GM12878 (cell line): ENCODE data around the gene STXBP2. TPM values are rescaled to one million over a fixed set of nuclear protein-coding genes. Genes with fewer than 3 reads are reported as not detected.

Experiments
- CUX1 ChIP-seq: IDR thresholded peaks from 2 replicates; pipeline ENCODE4 v1.6.1; 2012; ENCODE audit warnings: improper control_type of control experiment, low read depth, low read length; ENCODE audit not compliant: insufficient replicate concordance
- E4F1 ChIP-seq: fragments of 450-650 bp; IDR thresholded peaks from 2 replicates; pipeline ENCODE4 v1.6.1; 2018; ENCODE audit warnings: borderline replicate concordance, mild to moderate bottlenecking; ENCODE audit not compliant: partially characterized antibody
- EZH2 ChIP-seq: IDR thresholded peaks from 2 replicates; pipeline ENCODE4 v1.6.1; 2012; ENCODE audit warnings: low read depth, mild to moderate bottlenecking, control low read depth, inconsistent platforms, low read length, borderline replicate concordance; ENCODE audit not compliant: control insufficient read depth
- MLLT1 ChIP-seq: fragments of 450-650 bp; IDR thresholded peaks from 2 replicates; pipeline ENCODE4 v1.6.1; 2016; ENCODE audit warnings: mild to moderate bottlenecking
- NBN ChIP-seq: fragments of 450-650 bp; IDR thresholded peaks from 2 replicates; pipeline ENCODE4 v1.6.1; 2016
- NR2C1 ChIP-seq: fragments of 450-650 bp; IDR thresholded peaks from 2 replicates; pipeline ENCODE4 v1.6.1; 2017; ENCODE audit warnings: antibody characterized with exemption, mild to moderate bottlenecking, moderate library complexity
- SP1 ChIP-seq: IDR thresholded peaks from one replicate; pipeline ENCODE4 v1.6.1; 2011; ENCODE audit warnings: low read depth, low read length
- STAT3 ChIP-seq: IDR thresholded peaks from 2 replicates; pipeline ENCODE4 v1.6.1; 2011; ENCODE audit warnings: low read depth, low read length, improper control_type of control experiment
- TBL1XR1 ChIP-seq: IDR thresholded peaks from 2 replicates; pipeline ENCODE4 v1.6.1; 2012; ENCODE audit warnings: low read depth, low read length, improper control_type of control experiment
- WRNIP1 ChIP-seq: IDR thresholded peaks from 2 replicates; pipeline ENCODE4 v1.6.1; 2011; ENCODE audit warnings: low read depth, low read length, improper control_type of control experiment, borderline replicate concordance
- ZBTB11 ChIP-seq: fragments of 450-650 bp; formaldehyde crosslinking; IDR thresholded peaks from 2 replicates; pipeline ENCODE4 v1.5.0; 2022; ENCODE audit warnings: mild to moderate bottlenecking, missing genetic modification characterization
- ZBTB4 ChIP-seq: fragments of 450-650 bp; formaldehyde crosslinking; IDR thresholded peaks from 2 replicates; pipeline ENCODE4 v1.4.0; 2022; ENCODE audit warnings: mild to moderate bottlenecking, moderate library complexity
- polyA plus RNA-seq, 11 experiments: library from polyadenylated mRNA; depleted of rRNA in 4 of 11; unstranded in 6 of 11; stranded (reverse) in 5 of 11; fragments of >200 nt; fragmentation: Nextera tagmentation in 4 of 11; fragmentation: Illumina TruSeq in 1 of 11; extraction: Ambion mirVana in 4 of 11; extraction: Trizol in 1 of 11; gene quantifications; 1 replicate in 1 of 11; 2 replicates in 10 of 11; pipeline versions ENCODE4 v1.2.1 to v1.2.3, GENCODE V29; 2011 to 2016; ENCODE audit warnings: inconsistent platforms in 2 of 11, missing spikeins in 2 of 11, low read depth in 1 of 11
- total RNA-seq, 4 experiments: library from RNA; depleted of rRNA in 3 of 4; stranded (reverse); fragments of >200 nt in 3 of 4; fragmentation: Illumina TruSeq in 1 of 4; extraction: Trizol in 1 of 4; gene quantifications; 2 replicates each; pipeline versions ENCODE4 v1.2.1 to v1.2.3, GENCODE V29; 2013 to 2021

Gene STXBP2
- total and polyA plus RNA-seq, 10 of the 15 experiments (the other 5 are each of a cell fraction or from before 2014, with no cell fraction given), result 2.6 to 111 (median 61.4) TPM

GRCh38 chr19:7680606-7681339 is 43.9 kb downstream of the STXBP2 start, which contains the start of gene TRAPPC5 (continued):
- TF ChIP-seq E4F1 (peak; percentile 98), ZBTB11 (CRISPR knock-in tag) (no peak), CUX1 (no peak), STAT3 (no peak), SP1 (peak; percentile 41), MLLT1 (no peak), ZBTB4 (CRISPR knock-in tag) (no peak), NR2C1 (peak; percentile 23; the same call in 1 of the 2 replicates), NBN (no peak), WRNIP1 (no peak), EZH2 (no peak), TBL1XR1 (no peak)
